Dermis blood vessel endothelial cell (primary cell): ENCODE measurements around the gene TDRD1. TPM values are rescaled to one million over a fixed set of nuclear protein-coding genes. Genes with fewer than 3 reads are reported as not detected.
A peak's percentile ranks its signal among the peaks of the same experiment; 100 is the strongest.

ENCODE experiments used
- DNase-seq: peaks from one replicate; pipeline ENCODE4 v3.0.0; 2010
- total RNA-seq: library from RNA; depleted of rRNA; stranded (reverse); fragments of >200 nt; gene quantifications from 2 replicates; pipeline ENCODE4 v1.2.3, GENCODE V29; 2014

The TDRD1 gene
- total RNA-seq, 1 donor from 2014 or later, result under 0.01 TPM

- peak; percentile 43 for DNase-seq
Observed at GRCh38 chr10:114271075-114271778, 92.1 kb downstream of the TDRD1 start.

GRCh38 chr10:114271779-114272167 lies 92.6 kb downstream of the TDRD1 start:
- DNase-seq, result peak; percentile 87

- DNase-seq, result no peak
Observed at GRCh38 chr10:114272696-114273095, 93.5 kb downstream of the TDRD1 start.

GRCh38 chr10:114273910-114274309 lies 94.8 kb downstream of the TDRD1 start:
- DNase-seq, result no peak

GRCh38 chr10:114274616-114275453 lies 95.7 kb downstream of the TDRD1 start:
- no peak for DNase-seq

- no peak for DNase-seq
Observed at GRCh38 chr10:114276066-114276465, 96.9 kb downstream of the TDRD1 start.

GRCh38 chr10:114276671-114277070 lies 97.5 kb downstream of the TDRD1 start:
- no peak for DNase-seq

GRCh38 chr10:114278140-114278883 lies 99.2 kb downstream of the TDRD1 start:
- DNase-seq, result no peak

GRCh38 chr10:114278884-114279191 lies 99.7 kb downstream of the TDRD1 start:
- DNase-seq, result no peak

GRCh38 chr10:114279289-114279688 lies 100.1 kb downstream of the TDRD1 start:
- no peak for DNase-seq

GRCh38 chr10:114279901-114280644 lies 100.9 kb downstream of the TDRD1 start:
- DNase-seq, result no peak

- DNase-seq, result no peak
Observed at GRCh38 chr10:114281006-114281405, 101.9 kb downstream of the TDRD1 start.

GRCh38 chr10:114281461-114281860 lies 102.3 kb downstream of the TDRD1 start:
- no peak for DNase-seq

Other genes with a start within 250 kb of the TDRD1 start
- 19.0 and 22.0 TPM in 2 replicates for gene ADRB1, start 135.5 kb upstream of the TDRD1 start, total RNA-seq
- gene CCDC186, start 5.2 kb upstream of the TDRD1 start, total RNA-seq, result 21.6 and 24.3 TPM in 2 replicates
- not detected in 2 replicates for gene VWA2, start 59.9 kb downstream of the TDRD1 start, total RNA-seq
- 7.6 and 27.7 TPM in 2 replicates for gene AFAP1L2, start 225.1 kb downstream of the TDRD1 start, total RNA-seq